Measurements from ENCODE around the gene BTN2A1.

DNA sequence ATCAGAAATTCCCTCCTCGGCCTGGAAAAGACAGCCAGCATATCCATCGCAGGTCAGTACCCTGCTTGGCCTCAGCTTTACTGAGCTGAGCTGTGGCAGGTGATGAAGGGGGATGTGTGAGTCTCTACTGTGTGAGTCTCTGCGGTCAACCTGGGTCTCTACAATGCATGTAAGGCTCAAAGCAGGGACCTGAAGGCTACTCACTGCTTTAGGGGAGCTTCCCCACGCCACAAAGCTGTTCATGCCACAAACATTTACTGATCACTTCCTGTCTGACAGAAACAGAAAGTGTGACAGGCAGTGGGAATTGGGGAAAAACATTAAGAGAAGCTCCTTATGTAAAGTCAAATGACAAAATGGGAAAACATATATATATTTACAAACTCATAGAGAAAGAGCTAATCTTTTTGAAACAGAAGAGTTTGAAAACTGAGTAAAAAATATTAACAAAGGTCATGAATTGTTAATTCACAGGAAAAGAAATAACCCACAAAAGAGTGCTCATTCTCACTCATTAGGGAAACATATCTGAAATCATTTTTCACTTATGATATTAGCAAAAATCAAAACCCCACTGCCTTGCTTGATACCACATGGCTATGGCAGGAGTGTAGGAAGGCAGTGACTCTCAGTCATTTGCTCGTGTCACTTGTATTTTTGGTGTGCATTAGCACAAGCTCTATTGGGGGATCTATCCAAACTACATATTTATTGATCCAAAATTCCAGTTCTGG lies 11.7 kb upstream of the BTN2A1 start:
- TF ChIP-seq EZH2 (IDR thresholded peaks at IDR 0.05) (no peak), POLR2AphosphoS5 (IDR thresholded peaks at IDR 0.05; ENCODE audit: borderline replicate concordance, low read depth, low read length) (no peak)
